Measurements from ENCODE around the gene KCNAB2.

KCNAB2 gene

GRCh38 chr1:6085666-6086065, 40.0 kb downstream of the KCNAB2 start:
- no peak for DNase-seq

- no peak for DNase-seq
Observed at GRCh38 chr1:6086358-6086757, 40.7 kb downstream of the KCNAB2 start.

GRCh38 chr1:6086762-6087376, 41.2 kb downstream of the KCNAB2 start:
- no peak for DNase-seq

GRCh38 chr1:6087377-6087772, 41.7 kb downstream of the KCNAB2 start:
- no peak for DNase-seq

- no peak for DNase-seq
Observed at GRCh38 chr1:6087958-6088357, 42.3 kb downstream of the KCNAB2 start.

GRCh38 chr1:6088956-6089355, 43.3 kb downstream of the KCNAB2 start:
- DNase-seq, result no peak

DNA sequence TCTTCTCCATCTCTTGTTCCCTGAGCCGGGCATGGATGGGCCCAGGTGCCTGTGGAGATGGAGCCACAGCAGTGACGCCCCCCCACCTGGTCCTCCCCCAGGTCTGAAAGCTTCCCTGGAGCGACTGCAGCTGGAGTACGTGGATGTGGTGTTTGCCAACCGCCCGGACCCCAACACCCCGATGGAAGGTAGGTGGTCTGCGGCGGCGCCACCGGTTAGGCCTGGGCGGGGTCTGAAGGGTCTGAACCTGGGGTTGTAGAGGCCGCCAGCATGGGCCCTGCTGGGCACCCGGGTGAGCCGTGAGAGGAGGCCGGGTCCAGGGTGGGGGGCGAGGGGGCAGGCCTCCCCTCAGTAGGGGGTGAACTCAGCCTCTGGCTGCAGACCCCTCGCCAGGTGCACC, 44.6 kb downstream of the KCNAB2 start:
- DNase-seq, result no peak

DNA sequence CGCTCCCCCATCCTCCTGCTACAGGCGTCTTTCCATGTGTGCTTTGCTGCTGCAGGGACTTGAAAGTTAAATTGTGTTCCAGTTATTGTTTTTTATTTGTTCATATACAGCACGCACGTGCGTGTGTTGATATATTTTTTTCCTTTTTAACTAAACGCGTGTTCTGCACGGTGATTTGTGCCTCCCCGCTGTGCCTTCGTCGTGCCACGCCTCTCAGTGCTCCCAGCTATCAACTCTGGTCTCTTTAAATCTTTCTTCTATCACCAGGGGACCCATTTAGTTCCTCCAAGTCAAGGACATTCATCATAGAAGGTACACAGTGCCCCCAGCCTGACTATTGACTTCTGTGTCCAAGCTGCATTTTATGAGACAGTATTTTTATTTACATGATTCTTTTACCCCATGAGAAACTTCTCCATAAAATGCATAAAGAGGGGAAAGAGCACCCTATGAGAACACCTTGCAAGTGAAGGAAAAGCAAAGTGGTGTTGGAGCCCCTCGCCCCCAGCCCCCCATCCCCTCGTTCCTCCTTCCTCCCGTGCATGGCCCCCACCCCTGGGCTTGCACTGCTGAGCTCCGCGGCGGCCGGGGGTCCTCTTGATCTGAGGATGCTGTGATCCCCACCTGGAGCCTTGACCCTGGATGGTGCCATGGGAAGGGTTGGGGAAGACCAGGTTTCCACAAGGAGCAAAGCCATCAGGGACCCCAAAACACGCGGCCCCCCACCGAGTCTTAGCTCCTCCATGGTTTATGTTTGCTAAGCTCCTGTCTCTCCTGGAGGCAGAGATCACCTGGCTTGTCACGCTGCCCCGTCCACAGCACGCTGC, 45.5 kb downstream of the KCNAB2 start:
- no peak for DNase-seq

GRCh38 chr1:6091823-6092109, 46.1 kb downstream of the KCNAB2 start:
- no peak for DNase-seq

- DNase-seq, result no peak
Observed at GRCh38 chr1:6092211-6092610, 46.5 kb downstream of the KCNAB2 start.

GRCh38 chr1:6093071-6093470, 47.4 kb downstream of the KCNAB2 start:
- DNase-seq, result no peak

DNA sequence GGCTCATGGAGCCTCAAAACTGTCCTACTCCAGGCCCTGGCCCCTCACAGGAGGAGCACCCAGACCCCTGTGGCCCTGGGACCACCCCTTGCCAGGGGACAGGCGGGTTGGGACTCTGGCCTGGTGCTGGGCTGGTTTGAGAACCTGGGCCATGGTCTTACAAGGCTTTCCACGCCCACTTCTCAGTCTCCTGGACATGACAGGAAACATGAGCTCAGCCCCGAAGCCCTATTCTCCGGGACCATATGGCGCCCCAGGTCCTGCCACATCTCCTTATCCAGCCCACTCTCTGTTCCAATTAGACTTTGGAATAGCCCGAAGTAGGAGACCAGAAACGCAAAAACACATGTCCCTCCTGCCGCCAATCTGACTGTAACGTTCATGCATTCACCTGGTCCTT, 47.9 kb downstream of the KCNAB2 start:
- no peak for DNase-seq

GRCh38 chr1:6094246-6094645, 48.6 kb downstream of the KCNAB2 start:
- DNase-seq, result no peak

DNA sequence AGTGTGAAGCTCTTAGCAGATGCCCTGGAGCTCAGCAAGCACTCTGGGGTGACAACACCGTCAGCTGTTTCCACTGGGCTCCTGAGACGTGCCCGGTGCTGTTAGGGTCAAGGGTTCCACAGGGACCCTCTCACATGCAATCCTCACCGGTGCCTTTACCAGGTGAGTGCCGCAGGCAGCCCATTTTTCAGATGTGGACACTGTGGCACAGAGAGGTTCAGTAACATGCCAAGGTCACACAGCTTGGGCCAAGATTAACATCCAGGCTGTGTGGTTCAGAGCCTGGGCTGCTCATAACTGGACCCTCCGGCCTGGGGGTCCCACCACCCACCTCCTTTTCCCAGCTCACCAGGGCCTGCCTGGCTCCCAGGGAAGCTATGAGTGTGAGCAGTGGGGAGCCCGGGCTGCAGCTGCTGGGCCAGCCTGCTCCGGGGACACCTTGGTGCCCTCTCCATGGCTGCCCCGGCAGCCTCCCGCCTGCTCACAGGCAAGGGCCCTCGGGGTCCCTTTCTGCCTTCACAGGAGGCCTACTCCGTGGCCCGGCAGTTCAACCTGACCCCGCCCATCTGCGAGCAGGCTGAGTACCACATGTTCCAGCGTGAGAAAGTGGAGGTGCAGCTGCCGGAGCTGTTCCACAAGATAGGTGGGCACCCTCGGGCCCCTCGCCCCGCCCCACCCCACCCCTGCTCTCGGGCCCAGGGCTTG, 49.3 kb downstream of the KCNAB2 start:
- no peak for DNase-seq

GRCh38 chr1:6095511-6096242, 50.0 kb downstream of the KCNAB2 start:
- no peak for DNase-seq

DNA sequence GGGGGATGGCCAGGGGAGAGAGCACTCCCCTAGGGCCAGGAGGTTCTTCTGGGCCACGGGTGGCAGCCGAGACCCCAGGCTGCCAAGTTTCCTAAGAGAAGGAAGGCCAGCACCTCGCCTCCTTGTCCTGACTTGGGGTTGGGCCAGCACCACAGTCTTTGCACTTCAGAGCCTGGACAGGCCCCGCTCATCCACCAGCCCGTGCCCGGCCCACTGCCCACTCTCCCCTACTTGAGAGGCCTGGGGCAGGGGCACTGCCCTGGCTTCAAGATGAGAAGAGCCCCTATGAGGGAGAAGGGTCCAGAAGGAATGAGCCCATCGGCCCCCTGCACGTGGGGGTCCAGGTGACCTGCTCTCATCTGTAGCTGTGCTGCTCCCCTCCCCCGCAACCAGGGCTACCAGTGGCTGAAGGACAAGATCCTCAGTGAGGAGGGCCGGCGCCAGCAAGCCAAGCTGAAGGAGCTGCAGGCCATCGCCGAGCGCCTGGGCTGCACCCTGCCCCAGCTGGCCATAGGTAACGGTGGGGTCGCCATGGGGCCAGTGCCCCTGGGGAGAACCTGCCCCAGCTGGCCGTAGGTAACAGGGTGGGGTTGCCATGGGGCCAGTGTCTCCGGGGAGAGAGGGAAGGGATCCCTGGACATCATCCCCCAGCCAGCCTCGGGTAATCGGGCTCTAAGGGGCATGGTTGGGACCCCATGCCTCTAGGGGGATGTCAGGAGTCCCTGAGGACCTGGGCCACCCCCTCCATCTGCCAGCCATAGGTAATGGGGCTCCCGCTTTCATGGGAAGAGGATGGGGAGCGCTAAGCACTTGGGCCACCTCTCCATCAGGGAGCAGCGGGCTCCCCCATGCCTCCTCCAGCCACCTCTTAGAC, 50.8 kb downstream of the KCNAB2 start:
- DNase-seq, result no peak

DNA sequence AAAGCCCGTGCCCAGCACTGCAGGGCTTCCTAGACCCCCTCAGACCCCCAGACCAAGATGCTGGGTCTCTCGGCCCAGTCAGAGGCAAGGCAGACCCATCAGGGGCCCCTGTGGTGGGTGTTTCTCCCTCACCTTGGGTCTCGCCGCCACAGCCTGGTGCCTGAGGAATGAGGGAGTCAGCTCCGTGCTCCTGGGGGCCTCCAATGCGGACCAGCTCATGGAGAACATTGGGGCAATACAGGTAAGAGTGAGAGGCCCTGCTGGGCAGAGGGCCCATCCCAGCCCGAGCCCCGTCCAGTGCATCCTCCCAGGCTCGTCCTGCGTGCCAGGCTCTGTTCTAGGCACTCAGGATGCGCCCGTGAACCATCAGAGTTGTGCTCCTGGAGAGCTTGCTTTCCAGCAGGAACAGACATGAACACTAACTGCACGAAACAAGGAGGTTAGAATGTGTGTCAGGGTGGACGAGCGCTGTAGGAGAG, 51.5 kb downstream of the KCNAB2 start:
- no peak for DNase-seq

- no peak for DNase-seq
Observed at GRCh38 chr1:6097824-6098223, 52.1 kb downstream of the KCNAB2 start.

DNA sequence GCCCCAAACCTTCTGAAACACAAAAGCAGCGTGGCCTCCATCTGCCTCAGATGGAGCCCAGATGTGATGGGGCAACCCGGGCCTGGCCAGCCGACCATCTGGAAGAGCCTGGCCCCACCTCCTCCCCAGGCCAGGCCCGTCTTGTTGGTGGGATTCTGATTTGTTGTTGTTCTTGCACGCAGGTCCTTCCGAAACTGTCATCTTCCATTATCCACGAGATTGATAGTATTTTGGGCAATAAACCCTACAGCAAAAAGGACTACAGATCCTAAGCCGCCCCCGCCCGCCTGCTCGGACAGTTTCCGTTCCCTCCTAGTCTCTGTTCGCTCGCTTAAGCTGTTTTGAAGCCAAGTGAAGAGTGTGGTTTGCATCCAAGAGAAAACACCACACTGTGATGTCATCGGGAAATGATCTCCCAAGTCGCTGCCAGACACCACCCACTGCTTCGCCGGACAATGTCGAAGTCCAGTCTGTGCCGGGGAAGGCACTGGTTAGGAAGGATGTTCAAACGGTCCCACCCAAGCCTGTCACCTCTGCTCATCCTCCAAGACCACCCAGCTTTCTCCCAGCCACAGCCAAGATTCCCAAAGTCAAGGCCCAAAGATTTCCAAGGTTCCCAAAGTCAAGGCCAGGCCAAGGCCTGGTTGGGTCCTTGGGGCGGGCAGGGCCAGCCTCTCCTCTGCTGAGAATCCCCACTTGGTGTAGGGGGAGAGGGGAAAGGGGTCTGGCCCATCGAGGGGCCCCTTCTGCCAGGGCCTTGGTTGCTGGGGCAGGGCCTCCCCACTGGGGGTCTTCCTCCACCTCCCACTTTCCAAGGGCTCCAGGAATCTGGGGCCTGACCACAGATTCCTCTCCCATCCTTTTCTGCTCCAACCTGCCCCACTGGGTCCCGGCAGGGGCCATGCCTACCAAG, 52.9 kb downstream of the KCNAB2 start:
- no peak for DNase-seq

GRCh38 chr1:6099297-6099696, 53.6 kb downstream of the KCNAB2 start:
- no peak for DNase-seq
